ENCODE results near the gene WDR70.

The WDR70 gene

DNA sequence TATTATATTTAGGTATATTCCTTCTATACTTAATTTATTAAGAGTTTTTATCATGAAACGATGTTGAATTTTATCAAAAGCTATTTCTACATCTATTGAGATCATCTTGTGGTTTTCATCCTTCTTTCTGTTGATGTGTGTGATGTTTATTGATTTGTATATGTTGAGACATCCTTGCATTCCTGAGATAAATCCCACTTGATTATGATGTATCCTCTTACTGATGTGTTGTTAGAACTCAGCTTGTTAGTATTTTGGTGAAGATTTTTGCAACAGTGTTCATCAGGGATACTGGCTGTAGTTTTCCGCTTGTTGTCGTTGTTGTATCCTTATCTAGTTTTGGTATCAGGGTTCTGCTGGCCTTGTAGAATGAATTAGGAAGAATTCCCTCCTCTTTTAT lies 247.1 kb downstream of the WDR70 start:
- no peak overlapping the region for H3K4me3 ChIP-seq (ENCODE audit: low read depth, low read length)
- TF ChIP-seq CTCF (IDR thresholded peaks at IDR 0.05; ENCODE audit: control insufficient read depth, extremely low read depth, insufficient read depth): no peak
- DNase-seq (ENCODE audit: low read depth): no peak

DNA sequence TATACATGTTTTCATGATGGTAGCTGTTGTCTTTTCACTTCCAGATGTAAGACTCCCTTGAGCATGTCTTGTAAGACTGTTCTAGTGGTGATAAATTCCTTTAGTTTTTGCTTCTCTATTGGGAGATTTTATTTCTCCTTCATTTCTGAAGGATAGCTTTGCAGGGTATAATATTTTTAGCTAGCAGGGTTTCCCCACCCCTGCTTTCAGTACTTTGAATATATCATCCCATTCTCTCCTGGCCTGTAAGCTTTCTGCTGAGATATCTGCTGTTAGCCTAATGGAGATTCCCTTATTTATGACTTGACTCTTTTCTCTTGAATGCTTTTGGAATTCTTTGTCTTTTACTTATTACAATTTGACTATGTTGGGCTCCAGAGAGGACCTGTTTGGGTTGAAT lies 249.8 kb downstream of the WDR70 start:
- H3K4me3 ChIP-seq (ENCODE audit: low read depth, low read length): no peak overlapping the region
- TF ChIP-seq CTCF (IDR thresholded peaks at IDR 0.05; ENCODE audit: control insufficient read depth, extremely low read depth, insufficient read depth): no peak
- DNase-seq (ENCODE audit: low read depth): no peak

DNA sequence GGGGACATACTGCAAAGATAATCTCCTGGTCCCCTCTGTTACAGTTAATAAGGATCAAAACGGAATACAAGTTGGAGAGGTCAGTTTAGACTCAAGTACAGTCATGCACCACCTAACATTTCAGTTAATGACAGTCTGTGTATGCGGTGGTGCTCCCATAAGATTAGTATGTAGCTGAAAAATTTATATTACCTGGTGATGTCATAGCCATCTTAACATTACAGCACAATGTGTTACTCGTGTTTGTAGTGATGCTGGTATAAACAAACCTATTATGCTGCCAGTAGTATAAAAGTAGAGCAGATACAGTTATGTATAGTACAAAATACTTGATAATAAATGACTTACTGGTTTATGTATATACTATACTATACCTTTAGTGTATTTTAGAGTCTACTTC lies 252.8 kb downstream of the WDR70 start:
- H3K4me3 ChIP-seq (ENCODE audit: low read depth, low read length): no peak overlapping the region
- DNase-seq (ENCODE audit: low read depth): no peak
- TF ChIP-seq CTCF (IDR thresholded peaks at IDR 0.05; ENCODE audit: control insufficient read depth, extremely low read depth, insufficient read depth): no peak

GRCh38 chr5:37637165-37637845 lies 258.2 kb downstream of the WDR70 start:
- no peak for TF ChIP-seq CTCF (IDR thresholded peaks at IDR 0.05; ENCODE audit: control insufficient read depth, extremely low read depth, insufficient read depth)
- no peak for DNase-seq (ENCODE audit: low read depth)
- H3K4me3 ChIP-seq (ENCODE audit: low read depth, low read length): no peak overlapping the region

- DNase-seq (ENCODE audit: low read depth): no peak
- no peak for TF ChIP-seq CTCF (IDR thresholded peaks at IDR 0.05; ENCODE audit: control insufficient read depth, extremely low read depth, insufficient read depth)
- no peak overlapping the region for H3K4me3 ChIP-seq (ENCODE audit: low read depth, low read length)
Measured at GRCh38 chr5:37638897-37639296, 259.8 kb downstream of the WDR70 start.

DNA sequence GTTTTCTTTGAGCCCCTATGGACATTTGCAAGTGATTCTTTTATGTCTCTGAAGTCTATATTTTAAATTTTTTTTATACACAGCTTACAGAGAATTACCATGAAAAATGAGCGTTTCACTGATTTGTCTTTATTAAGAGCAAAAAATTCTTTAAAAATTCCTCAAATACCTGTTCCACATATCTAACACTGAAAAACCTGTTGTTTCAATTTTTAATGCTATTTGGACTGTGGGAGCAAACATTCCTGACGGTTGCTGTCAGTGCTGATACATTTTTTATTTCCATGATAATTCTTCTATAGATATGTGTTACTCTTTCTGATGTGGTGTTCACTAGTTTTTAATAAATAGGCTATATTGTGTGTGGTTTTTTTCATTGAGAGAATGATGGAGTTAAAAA lies 261.0 kb downstream of the WDR70 start:
- H3K4me3 ChIP-seq (ENCODE audit: low read depth, low read length): no peak overlapping the region
- no peak for DNase-seq (ENCODE audit: low read depth)
- no peak for TF ChIP-seq CTCF (IDR thresholded peaks at IDR 0.05; ENCODE audit: control insufficient read depth, extremely low read depth, insufficient read depth)

DNA sequence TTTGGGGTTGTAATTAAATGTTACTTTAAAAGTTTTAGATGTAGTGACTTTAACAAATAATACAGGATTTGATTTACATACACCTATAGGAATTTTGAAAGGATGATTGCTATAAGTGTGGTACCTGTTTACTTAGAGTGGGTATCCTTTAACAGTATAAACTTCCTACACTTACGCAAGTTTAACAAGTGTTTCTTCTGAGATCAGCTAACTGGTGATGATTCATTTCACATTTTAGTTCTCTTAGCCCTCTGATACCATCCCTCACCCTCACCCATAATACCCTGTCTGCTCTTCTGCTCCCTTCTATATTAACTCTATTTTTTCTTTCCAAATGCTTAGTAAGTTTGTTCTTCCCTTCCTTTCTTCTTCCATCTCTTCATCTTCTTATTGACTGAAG lies 262.8 kb downstream of the WDR70 start:
- TF ChIP-seq CTCF (IDR thresholded peaks at IDR 0.05; ENCODE audit: control insufficient read depth, extremely low read depth, insufficient read depth): no peak
- DNase-seq (ENCODE audit: low read depth): no peak
- no peak overlapping the region for H3K4me3 ChIP-seq (ENCODE audit: low read depth, low read length)
